Psoas muscle (tissue), 8 donors: ENCODE data around the gene LSAMP. TPM values are rescaled to one million over a fixed set of nuclear protein-coding genes. Genes with fewer than 3 reads are reported as not detected.

Experiments used
- ATAC-seq, 4 donors: fragments of 200-7000 bp; cut with Tn5 transposase; one replicate each; pipeline ENCODE4 v1.9.1; 2020; ENCODE audit warnings: moderate library complexity in 3 of 4, mild to moderate bottlenecking in 2 of 4
- DNase-seq, 2 donors: peaks; one replicate each; pipeline ENCODE4 v3.0.0-alpha.2; 2020
- H3K27ac ChIP-seq: fragments of 200-600 bp; one replicate; pipeline ENCODE4 v1.8.0; 2022
- H3K27me3 ChIP-seq, 3 donors: fragments of 200-600 bp in 1 of 3; one replicate each; pipeline versions ENCODE4 v1.6.1 to v1.8.0; 2013 to 2022; ENCODE audit warnings: low read length in 2 of 3, mild to moderate bottlenecking in 2 of 3, moderate library complexity in 1 of 3; ENCODE audit not compliant: insufficient read depth in 3 of 3
- H3K36me3 ChIP-seq, 2 donors: fragments of 200-600 bp in 1 of 2; one replicate each; pipeline versions ENCODE4 v1.6.1 to v1.8.0; 2013 to 2022; ENCODE audit warnings: low read depth in 1 of 2, mild to moderate bottlenecking in 1 of 2, moderate library complexity in 1 of 2; ENCODE audit not compliant: insufficient read depth in 1 of 2
- H3K4me1 ChIP-seq: fragments of 200-600 bp; one replicate; pipeline ENCODE4 v1.8.0; 2022
- H3K4me3 ChIP-seq: fragments of 200-600 bp; one replicate; pipeline ENCODE4 v1.8.0; 2022; ENCODE audit warnings: mild to moderate bottlenecking
- H3K9me3 ChIP-seq: fragments of 200-600 bp; one replicate; pipeline ENCODE4 v1.8.0; 2022
- CTCF ChIP-seq: fragments of 200-600 bp; IDR thresholded peaks from one replicate; pipeline ENCODE4 v1.8.0; 2022; ENCODE audit warnings: antibody characterized with exemption
- WGBS, 3 donors: extraction: QIAGEN DNeasy Blood & Tissue Kit; methylation state at CpG; one replicate each; pipeline versions ENCODE4 v1.1.6 to v1.1.7; 2013; 5-methylcytosine and 5-hydroxymethylcytosine counted together
- intact Hi-C, 2 donors: fragments of 100-400 bp; cut with DNase I; formaldehyde crosslinking; loops; one replicate each; pipeline versions ENCODE4 v1.11.0 to v1.14.2; 2022
- polyA plus RNA-seq, 3 donors: library from polyadenylated mRNA; stranded (reverse); fragments of 200-250 nt; gene quantifications; one replicate each; pipeline ENCODE4 v1.2.3, GENCODE V29; 2013
- total RNA-seq, 4 donors: library from RNA; stranded (reverse); fragmentation: NEBNext Ultra II Directional in 2 of 4; extraction: Animal tissue kit (Norgen Biotek cat#: 25700) in 2 of 4; gene quantifications; one replicate each; pipeline versions ENCODE4 v1.2.1 to v1.2.4, GENCODE V29; 2021 to 2023
- donor health status: healthy with polysubstance abuse.
- donor health status: DM: no; HTN: no; CAD: no; lungs with moderate emphysema.
- donor health status: Bipolar disorder and iron deficiency.
- donor health status: healthy.
- donor health status: DM: yes; HTN: yes; CAD: no.
- donor health status: DM: no; HTN: no; CAD: no.
- donor health status: DM: no; HTN: no; CAD: no.
- donor health status: DM: yes; HTN: yes; CAD: no.

The LSAMP gene
- total and polyA plus RNA-seq, 7 donors = 0.01 to 0.17 (median 0.04) TPM; not detected in 4

DNA sequence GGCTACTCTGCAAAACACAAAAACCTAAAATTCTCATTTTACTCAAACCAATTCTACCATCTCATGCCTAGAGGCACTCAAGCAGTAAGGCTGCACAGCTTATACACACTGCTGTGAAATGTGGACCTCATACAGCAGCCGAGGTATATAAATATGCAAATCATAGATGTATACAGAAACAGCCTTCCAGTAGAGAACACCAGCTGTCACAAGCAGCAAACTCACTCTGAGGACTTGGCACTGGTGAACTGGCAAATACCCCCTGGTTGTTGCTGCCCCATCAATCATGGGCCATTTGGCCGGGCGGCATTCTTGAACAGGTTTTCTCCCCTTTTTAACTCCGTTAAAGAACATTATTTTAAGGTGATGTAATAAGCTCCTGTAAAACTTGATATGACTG lies 378.0 kb downstream of the LSAMP start:
- DNase-seq (no peak), ATAC-seq (no peak)
- intact Hi-C loops = no loop called here
- 33 to 45% (median 39%) methylated on average over 4 of the region's 4 CpGs for WGBS, 3 donors
- H3K36me3 ChIP-seq = no peaks in the 10 kb centered on the region
- TF ChIP-seq CTCF = no peak
- no peak overlapping the region for H3K4me3 ChIP-seq
- no peaks in the 10 kb centered on the region for H3K4me1 ChIP-seq
- no peak overlapping the region for H3K27ac ChIP-seq
- no peaks in the 10 kb centered on the region for H3K27me3 ChIP-seq
- H3K9me3 ChIP-seq = no peaks in the 10 kb centered on the region

- no peak overlapping the region for H3K27ac ChIP-seq
- H3K4me1 ChIP-seq = no peaks in the 10 kb centered on the region
- intact Hi-C loops = no loop called here
- DNase-seq = no peak
- no peaks in the 10 kb centered on the region for H3K9me3 ChIP-seq
- no peak for ATAC-seq
- no peaks in the 10 kb centered on the region for H3K36me3 ChIP-seq
- TF ChIP-seq CTCF = no peak
- H3K27me3 ChIP-seq = no peaks in the 10 kb centered on the region
- no peak overlapping the region for H3K4me3 ChIP-seq
- 45 to 59% (median 49%) methylated on average over 1 of the region's 1 CpG for WGBS, 3 donors
Measured at GRCh38 chr3:116065501-116065900, 379.8 kb downstream of the LSAMP start.

- TF ChIP-seq CTCF = no peak
- Histone ChIP-seq H3K27ac (no peak overlapping the region), H3K4me1 (no peaks in the 10 kb centered on the region), H3K27me3 (no peaks in the 10 kb centered on the region), H3K36me3 (no peaks in the 10 kb centered on the region), H3K9me3 (no peaks in the 10 kb centered on the region), H3K4me3 (no peak overlapping the region)
- DNase-seq = no peak
- 71 to 79% (median 79%) methylated on average over 1 of the region's 1 CpG for WGBS, 3 donors
- intact Hi-C loops = no loop called here
- ATAC-seq = no peak
Measured at GRCh38 chr3:116064646-116065045, 380.6 kb downstream of the LSAMP start.

GRCh38 chr3:116059421-116060096 lies 385.7 kb downstream of the LSAMP start:
- Histone ChIP-seq H3K9me3 (no peaks in the 10 kb centered on the region), H3K27ac (no peak overlapping the region), H3K36me3 (no peaks in the 10 kb centered on the region), H3K27me3 (no peaks in the 10 kb centered on the region), H3K4me3 (no peak overlapping the region), H3K4me1 (no peaks in the 10 kb centered on the region)
- intact Hi-C loops = no loop called here
- DNase-seq = no peak
- 70 to 74% (median 73%) methylated on average over 2 of the region's 2 CpGs for WGBS, 3 donors
- no peak for ATAC-seq
- no peak for TF ChIP-seq CTCF

DNA sequence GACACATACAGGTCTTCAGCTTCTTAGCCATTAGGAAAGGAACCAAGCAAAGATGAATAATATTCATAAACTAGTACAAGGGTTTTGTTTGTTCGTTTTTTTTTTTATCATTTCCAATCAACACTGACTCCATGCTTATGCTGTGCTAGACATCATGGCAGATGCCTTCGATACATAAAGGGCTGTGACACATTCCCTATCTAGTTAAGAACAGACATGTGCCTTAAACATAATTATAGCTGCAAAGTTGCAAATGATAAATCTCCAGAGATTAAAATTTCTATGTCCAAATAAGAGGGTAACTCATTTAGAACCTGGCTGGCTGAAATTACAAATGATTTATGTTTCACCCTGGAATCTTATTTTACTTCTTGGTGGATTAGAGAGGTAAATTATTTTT lies 386.4 kb downstream of the LSAMP start:
- ATAC-seq = no peak
- WGBS, 3 donors = 85 to 88% (median 87%) methylated on average over 2 of the region's 2 CpGs
- Histone ChIP-seq H3K4me1 (no peaks in the 10 kb centered on the region), H3K4me3 (no peak overlapping the region), H3K9me3 (no peaks in the 10 kb centered on the region), H3K36me3 (no peaks in the 10 kb centered on the region), H3K27me3 (no peaks in the 10 kb centered on the region), H3K27ac (no peak overlapping the region)
- no peak for DNase-seq
- intact Hi-C loops = no loop called here
- no peak for TF ChIP-seq CTCF
